M059J (cell line): Measurements from ENCODE around the gene NAAA. TPM values are rescaled to one million over a fixed set of nuclear protein-coding genes. Genes with fewer than 3 reads are reported as not detected.
"Not testable (repeated sequence)": the region's sequence is repeated elsewhere in the genome, so short reads cannot be mapped to it uniquely, and the experiment has no call there.

Experiments
- DNase-seq: peaks from one replicate; pipeline ENCODE4 v3.0.0-alpha.2; 2012; ENCODE audit warnings: low read depth
- total RNA-seq: library from RNA; depleted of rRNA; stranded (reverse); fragments of >200 nt; shearing (Covaris generic); gene quantifications from 2 replicates; pipeline ENCODE4 v1.2.3, GENCODE V29; 2014; rRNA removed

Gene NAAA
- total RNA-seq, result 0.25 and 15.2 TPM in 2 replicates

DNA sequence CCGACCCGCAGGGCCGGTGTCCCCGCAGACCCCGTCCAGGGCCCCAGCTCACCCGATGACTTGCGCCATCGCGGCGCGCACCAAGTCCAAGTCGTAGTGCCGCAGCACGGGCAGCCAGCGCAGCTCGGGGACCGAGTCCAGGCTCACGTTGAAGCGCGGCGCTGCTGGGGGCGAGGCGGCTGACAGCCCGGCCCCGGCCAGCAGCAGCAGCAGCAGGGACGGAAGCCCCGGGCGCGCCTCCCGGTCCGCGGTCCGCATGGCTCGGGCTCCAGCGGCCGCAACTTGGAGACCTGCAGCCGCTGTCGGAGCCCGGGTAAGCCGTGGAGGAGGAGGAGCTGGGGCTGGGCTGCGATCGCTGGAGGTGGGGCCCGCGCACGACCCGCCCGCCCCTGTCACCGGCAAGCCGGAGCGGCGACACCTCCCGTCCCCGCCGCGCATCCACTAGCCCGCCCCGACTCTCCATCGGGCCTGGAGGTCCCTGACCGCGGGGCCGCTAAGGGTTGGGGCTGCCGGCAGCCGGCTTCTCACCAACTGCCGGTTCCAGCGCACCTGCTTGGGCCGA is at the start of gene NAAA:
Gene NAAA, minus strand, starts transcription at position 322 of the 562 bp plus-strand sequence. Its CDS starts 64 bp downstream, at position 258.
- peak; percentile 22 for DNase-seq

DNA sequence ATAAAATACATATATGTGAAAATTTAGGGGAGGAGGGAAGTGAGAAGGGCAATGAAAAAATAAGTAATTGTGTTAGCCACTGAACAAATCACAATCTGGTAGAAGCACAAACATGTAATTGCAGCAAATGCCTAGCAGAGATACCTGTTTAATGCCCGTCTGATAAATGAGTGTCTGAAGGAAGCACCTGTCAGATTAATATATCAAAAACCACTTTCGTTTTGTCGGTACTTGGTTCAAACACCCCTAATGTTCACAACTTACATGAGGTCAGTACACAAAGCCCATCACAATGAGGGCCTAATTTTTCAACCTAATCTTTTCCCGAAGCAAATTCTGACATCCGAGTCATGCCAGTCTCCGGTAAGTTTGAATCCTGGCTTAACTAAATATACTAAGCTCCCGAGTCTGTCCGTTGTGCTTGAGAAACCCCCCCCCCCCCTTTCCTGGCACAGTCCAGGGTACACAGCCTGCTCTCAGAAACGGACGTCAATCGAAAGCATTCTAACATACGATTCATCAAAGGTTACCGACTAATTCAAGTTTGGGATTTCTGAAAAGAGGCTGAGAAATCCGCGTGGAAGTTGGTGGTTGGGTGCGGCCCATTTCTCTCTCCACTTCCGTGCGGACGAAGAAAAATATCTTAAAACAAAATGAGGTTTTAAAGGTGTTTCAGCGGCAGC is 49.2 kb upstream of the NAAA start:
- DNase-seq, result peak; percentile 3

DNA sequence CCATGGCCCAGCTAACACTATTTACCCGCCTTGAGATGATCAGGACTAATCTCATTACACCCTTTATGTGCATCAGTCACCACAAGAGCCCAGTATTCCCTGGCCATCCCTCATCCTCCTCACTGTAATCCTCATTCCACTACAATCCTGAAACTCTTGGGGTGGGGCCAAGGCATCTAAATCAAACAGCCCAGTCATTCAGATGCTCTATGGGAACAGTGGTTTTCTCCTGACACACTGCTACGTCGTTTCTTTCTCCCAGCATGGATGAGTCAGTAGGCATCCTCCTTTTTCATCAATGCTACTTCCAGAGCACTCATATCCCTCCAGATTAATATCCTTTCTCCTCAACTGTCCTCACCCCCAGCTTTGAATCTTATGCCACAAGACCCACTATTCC is 44.3 kb upstream of the NAAA start:
- DNase-seq, result peak; percentile 77

DNA sequence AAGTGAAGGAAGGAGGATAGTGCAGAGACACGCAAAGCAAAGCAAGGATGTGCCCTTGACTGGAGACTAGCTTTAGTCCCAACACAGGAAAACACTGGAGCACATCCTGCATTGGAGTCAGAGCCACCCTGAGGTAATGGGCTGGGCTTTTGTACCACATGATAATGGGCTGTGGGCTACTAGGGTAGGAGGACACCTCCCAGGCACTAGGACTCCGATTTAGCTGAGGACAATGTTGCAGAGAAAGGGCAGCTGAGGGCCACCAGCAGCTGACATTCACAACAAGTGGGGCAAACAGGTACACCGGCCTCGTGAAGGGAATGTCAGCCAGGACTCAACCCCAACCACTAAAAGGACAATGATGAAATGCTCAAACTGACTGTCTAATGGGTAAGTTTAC is 39.8 kb upstream of the NAAA start:
- no peak for DNase-seq

DNA sequence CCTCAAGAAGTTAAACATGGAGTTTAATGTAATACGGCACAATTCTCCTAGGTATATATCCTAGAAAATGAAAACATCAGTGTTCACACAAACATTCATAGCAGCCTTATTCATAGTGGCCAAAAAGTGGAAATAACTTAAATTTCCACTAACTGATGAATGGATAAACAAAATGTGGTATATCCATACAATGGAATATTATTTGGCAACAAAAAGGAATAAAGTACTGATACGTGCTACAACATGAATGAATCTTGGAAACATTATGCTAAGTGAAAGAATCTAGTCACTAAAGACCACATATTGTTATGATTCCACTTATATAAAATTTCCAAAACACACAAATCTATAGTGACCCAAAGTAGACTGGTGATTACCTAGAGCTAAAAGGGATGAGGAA is 35.4 kb upstream of the NAAA start:
- no peak for DNase-seq

DNA sequence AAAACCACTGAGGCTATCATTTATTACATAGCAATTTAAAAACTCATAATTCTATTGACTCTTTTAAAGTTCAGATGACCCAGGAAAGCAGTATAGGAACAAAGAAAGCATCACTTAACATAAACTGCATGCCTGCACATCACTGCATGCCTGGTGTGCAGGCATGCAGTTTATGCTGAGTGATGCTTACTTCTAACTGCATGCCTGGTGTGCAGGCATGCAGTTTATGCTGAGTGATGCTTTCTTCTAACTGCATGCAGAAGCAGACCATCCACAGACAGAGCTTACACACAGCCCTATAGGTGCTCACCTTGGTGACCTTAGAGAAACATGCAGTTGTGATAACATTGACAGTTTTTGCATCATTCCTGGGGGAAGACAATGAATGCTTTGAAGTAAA is 33.0 kb upstream of the NAAA start:
- DNase-seq, result no peak

DNA sequence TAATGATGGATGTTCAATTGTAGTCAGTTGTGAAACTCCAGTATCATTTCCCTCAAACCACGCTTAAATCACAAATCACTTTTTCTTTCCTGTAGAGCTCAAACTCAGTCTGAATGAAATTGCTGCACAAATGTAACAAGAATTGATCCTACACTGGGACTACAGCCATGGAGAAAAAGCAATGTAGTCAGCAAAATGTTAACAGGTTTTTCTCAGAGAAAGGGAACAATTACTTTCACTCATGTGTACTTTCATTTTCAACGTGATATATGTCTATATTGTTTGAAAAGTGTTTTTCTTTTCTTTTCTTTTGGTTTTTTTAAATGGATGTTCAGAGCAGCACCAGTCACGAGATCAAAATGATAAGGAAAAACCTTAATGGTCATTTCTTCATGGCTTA is 27.3 kb upstream of the NAAA start:
- no peak for DNase-seq

DNA sequence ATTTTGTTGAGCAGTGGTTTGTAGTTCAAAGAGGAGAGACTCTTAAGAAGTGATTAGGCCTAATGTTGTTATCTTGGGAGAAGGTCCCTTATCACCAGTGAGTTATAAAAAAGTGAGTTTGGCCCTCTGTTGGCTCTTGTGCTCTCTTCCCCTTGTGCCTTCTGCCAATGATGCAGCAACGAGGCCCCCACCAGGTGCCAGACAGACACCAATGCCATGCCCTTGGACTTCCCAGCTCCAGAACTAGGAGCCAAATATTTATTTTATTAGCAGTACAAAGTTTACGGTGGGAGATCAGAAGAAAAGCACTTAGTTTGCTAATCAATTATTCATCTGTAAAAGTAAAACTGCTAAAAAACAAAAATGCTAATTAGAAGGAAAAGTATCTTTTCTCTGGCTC is 22.7 kb upstream of the NAAA start:
- DNase-seq, result no peak

DNA sequence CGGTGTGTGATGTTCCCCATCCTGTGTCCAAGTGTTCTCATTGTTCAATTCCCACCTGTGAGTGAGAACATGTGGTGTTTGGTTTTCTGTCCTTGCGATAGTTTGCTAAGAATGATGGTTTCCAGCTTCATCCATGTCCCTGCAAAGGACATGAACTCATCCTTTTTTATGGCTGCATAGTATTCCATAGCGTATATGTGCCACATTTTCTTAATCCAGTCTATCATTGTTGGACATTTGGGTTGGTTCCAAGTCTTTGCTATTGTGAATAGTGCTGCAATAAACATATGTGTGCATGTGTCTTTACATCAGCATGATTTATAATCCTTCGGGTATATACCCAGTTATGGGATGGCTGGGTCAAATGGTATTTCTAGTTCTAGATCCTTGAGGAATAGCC is 21.3 kb upstream of the NAAA start:
- DNase-seq, result not testable (repeated sequence)

DNA sequence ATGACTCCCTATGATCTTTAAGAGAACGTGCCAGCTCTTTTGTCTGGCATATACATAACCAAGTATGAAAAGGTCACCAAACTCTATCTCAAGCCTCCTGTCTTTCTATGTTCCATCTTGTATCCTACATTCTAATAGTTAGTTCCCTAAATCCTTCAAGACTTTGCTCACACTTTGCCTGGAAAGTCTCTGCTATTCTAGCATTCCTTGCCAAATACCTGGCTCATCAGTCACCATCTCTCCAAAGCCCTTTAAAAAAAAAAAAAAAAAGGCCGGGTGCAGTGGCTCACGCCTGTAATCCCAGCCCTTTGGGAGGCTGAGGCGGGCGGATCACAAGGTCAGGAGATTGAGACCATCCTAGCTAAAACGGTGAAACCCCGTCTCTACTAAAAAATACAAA is 17.7 kb upstream of the NAAA start:
- not testable (repeated sequence) for DNase-seq

DNA sequence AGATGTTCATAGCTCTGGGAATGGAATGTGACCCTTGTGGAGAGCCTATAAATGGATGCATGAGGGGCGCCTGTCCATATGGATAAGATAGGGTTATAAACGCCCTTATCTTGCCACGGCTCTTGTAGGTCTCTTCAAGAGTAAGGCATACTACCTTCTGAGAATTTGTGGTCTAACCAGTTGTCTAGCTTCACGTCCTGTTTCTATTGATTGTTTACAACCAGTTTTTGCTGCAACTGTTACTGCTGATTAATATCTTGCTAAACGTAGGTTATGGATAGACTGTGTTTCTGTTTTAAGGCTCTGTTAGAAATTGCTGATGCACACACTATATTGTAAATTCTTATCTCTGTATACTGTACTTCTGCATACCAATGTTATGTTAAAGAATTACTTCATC is 14.0 kb upstream of the NAAA start:
- not testable (repeated sequence) for DNase-seq

DNA sequence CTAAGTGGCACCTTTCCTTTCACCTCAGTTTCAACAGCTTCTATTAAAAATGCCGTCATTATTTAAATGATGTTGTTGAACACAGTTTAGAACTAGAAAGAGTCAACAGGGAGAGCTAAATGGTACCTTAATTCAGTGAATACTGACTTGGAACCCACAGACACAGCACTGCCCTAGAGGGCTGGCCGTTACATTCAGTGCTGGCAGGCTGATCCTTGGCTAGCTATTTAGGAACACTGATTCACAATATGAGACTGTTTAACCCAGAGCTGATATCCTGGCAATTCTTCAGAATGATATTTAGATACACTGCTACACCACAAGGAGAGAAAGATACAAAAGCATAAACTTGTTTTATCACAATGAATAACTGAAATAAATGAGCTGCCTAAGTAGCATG is 12.7 kb upstream of the NAAA start:
- no peak for DNase-seq

DNA sequence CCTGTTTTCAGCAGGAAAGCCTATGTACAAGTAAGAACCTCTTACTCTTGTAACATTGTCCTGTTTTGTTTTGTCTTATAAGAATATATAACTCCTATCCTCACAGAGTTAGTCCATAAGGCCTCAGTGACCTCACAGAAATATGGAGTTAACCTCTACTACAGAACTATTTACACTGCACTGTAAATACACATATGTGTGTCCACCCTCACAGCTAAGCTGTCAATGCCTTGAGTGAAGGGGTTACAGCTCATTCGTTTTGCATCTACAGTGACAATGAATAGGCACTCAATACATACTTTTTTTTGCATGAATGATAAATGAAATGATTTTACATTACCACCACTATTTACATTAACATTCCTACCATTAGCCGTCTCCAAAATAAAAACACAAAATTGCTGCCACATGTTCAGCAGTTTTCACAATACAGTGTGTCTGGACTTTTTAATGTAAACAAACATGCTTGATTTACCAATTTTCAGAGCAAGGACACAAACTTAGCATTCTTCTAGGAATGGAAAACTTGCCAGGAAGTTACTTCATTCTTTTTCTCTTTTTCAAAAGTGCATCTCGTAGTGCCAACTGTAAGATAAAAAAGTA is 9.5 kb upstream of the NAAA start:
- peak; percentile 12 for DNase-seq

DNA sequence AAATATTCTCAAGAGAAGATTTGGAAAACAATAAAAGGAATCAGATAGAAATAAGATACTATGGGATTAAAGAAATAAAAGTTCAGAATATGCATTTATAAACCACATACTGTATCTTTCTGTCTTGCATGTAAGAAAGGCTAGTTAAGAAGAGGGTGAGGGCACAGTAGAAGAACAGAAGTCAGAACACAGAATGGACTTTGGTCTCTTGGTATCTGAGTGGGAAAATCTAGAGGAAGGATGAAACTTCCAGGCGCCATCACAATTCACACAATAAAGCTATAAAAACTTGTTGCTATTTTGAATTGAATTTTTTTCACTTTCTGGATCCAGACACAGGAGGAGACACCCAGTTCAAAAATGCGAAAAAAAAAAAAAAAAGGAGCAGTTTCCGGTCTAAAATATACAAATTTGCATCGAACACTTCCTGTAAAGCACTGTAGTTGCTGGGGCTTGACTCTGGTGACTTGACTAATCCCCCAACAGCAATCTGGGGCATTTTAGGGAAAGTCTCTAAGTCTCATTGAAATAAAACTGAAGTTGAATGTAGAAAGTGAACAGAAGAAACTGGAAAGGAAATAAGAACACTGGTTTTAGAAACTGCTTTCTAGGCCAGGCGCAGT is 8.1 kb upstream of the NAAA start:
- DNase-seq, result no peak

DNA sequence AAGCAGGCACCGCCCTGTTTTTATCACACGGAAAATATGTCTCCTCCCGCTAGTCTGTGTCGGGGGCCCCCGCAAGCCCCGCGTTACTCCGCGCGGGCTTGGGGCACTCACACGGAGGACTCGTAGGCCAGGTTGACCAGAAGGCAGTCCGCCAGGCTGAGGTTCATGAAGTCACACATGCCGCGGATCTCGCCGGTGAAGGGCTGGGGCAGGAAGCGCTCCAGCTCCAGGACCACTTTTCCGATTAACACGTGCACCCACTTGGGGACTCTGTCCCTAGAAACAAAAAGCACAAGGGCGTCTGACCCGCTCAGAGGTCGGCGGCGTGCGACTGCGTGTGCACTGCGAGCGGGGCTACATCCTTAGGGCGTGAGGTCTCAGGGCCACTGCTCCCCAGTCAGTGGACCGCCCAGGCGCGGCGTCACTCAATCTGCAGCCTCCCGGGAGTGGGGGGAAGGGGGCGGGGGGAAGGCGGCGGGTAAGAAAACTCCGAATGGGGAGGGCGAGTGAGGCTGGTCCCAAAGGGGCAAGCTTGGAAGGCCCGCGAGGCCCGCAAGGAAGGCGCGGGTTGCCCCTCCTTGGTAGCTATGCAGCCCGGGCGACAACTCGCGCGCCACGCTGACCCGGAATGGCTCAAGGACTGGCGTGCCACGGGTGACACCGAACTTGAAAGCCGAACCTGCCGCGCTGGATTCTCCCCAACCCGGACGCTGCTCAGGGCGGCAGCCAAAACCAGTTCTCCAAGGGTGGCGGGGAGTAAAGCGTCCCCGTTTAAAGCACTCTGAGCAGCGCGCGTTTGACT is 722 bp downstream of the NAAA start:
- no peak for DNase-seq

DNA sequence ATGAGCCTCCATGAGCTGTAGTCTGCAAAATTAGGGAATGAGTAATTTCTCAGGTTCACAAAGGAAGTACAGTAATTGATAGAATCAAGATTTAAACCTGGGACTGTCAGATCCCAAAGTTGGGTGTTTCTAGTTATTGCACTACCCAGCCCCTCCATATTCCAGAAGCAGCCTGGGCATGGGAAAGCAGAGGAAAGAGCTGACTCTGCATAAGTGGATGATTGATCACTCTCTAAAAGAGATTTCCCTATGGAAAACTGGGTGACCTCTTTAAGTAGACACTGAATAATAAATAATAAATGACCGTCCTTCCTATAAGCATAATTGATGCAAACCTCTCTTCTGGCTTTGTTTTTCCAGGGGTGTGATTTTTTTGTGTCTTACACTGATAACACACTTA is 5.2 kb downstream of the NAAA start:
- no peak for DNase-seq

DNA sequence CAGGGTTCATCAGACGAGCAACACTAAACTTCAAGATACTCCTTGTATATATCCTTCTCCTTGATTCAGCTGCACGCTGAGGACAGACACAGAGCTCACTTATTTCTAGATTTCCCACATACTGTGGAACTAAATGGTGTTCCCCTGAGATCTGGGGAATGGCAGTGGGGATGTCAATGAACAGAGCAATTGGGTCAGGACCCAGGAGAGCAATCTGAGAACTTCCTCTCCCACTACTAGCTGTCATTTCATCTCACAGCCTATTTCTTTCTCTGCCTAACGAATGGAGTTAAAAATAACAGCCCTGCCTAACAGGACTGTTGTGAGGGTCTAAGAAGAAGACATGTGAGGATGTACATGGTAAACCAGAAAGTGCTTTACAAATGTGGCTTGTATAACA is 10.7 kb downstream of the NAAA start:
- DNase-seq, result no peak

DNA sequence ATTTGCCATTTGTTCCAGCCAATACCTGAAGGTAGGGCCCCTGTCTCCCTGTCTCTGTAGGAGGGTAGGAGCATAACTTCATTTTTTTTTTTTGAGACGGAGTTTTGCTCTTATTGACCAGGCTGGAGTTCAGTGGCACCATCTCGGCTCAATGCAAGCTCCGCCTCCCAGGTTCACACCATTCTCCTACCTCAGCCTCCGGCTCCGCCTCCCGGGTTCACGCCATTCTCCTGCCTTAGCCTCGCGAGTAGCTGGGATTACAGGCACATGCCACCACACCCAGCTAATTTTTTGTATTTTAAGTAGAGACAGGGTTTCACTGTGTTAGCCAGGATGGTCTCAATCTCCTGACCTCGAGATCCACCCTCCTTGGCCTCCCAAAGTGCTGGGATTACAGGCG is 15.9 kb downstream of the NAAA start:
- DNase-seq, result not testable (repeated sequence)

DNA sequence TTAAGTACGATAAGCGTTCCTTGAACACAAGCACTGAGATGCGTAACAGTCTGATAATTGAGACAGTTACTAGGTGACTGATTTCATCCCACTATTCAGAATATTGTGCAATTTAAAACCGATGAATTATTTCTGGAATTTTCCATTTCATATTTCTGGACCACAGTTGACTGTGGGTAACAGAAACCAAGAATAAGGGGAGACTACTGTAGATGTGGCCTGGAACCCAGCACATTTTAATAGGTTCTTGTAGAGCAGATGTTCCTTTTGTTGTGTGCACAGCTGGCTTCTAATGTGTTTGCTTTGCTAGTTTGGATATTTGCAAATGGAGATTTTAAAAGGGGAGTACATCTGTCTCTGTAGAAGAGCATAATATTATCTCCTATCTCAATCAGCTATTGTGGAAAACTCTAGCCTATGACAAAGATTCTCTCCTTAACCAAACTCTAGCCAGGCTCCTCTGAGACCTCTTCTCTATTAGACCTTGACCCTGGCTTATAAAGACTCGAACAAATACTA is 16.4 kb downstream of the NAAA start:
- DNase-seq, result no peak

DNA sequence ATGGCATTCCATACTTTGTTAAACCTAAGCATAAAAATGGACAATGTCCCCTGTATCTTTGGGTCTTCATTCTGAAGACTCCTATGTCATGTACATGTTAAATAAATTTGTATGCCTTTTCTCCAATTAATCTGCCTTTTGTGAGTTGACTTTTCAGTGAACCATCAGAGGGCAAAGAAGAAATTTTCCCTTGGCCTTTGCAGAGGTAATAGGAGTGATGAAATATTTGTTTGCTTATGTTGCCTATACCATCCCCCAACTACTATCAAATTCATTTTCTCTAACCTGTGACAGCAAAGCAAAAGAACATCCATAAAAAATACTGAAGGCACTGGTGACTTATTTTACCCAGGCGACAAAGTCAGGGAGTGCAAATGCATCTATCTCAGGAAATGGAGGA is 18.2 kb downstream of the NAAA start:
- DNase-seq, result no peak

DNA sequence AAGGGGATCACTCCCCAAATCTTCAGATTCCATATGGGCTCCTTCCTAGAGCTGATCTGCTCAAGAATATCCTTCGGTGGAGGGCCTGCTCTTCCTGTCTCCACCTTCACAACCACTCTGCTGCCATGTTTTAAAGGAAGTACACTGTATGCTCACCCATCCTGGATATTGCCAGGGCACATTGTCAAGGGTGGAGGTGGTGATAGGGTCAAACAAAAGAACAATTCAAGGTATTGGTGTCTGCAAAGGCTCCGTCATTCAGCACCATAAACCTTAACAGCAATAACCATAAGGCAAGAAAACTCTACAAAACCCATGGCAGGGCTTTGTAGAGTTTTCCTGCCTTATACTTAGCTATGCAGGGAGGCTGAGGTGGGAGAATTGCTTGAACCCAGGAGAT is 18.9 kb downstream of the NAAA start:
- DNase-seq, result no peak

DNA sequence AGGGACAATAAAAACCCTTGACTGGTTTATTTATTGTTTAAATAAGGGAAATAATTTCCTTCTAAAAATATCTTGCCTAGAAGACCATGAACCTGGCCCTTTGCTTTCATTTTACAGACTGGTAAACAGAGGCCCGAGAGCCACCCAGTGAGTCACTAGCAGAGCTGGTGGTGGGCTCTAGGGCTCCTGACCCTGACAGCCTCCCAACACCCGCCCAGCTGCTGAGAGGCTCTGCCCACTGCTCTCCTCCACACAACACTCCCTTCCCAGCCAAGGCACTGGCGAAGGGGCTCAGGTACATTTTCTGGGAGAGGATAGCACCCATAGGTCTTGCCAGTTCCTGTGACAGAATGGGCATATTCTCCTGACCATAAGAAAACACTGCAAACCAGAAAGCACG is 20.5 kb downstream of the NAAA start:
- no peak for DNase-seq
